GOT3 (cell line): Measurements from ENCODE around the gene POFUT1.

Source experiments
- DNase-seq: peaks from one replicate; lab custom pipeline; 2025; ENCODE audit warnings: mixed read lengths; lab: John Stamatoyannopoulos, UW

POFUT1 gene

GRCh38 chr20:32206760-32207625 is 687 bp upstream of the POFUT1 start:
- no peak for DNase-seq

- DNase-seq: no peak
These were observed 947 bp downstream of the POFUT1 start for GRCh38 chr20:32208499-32209154.

GRCh38 chr20:32209850-32210605 is 2.3 kb downstream of the POFUT1 start:
- DNase-seq: no peak

GRCh38 chr20:32213870-32214269 is 6.2 kb downstream of the POFUT1 start:
- no peak for DNase-seq

GRCh38 chr20:32215147-32215546 is 7.5 kb downstream of the POFUT1 start:
- no peak for DNase-seq

- no peak for DNase-seq
These were observed 8.0 kb downstream of the POFUT1 start for GRCh38 chr20:32215729-32216128.

GRCh38 chr20:32216179-32217142 is 8.8 kb downstream of the POFUT1 start:
- no peak for DNase-seq

- DNase-seq: no peak
These were observed 10.6 kb downstream of the POFUT1 start for GRCh38 chr20:32218156-32218900.

- DNase-seq: no peak
These were observed 16.8 kb downstream of the POFUT1 start for GRCh38 chr20:32224463-32224862.

- DNase-seq: no peak
These were observed 18.7 kb downstream of the POFUT1 start for GRCh38 chr20:32226391-32226790.

GRCh38 chr20:32227306-32227705 is 19.6 kb downstream of the POFUT1 start:
- no peak for DNase-seq

- no peak for DNase-seq
These were observed 20.3 kb downstream of the POFUT1 start for GRCh38 chr20:32227744-32228688.

- no peak for DNase-seq
These were observed 21.6 kb downstream of the POFUT1 start for GRCh38 chr20:32229251-32229747.

GRCh38 chr20:32230707-32231106 is 23.0 kb downstream of the POFUT1 start:
- no peak for DNase-seq

- DNase-seq: no peak
These were observed 23.6 kb downstream of the POFUT1 start for GRCh38 chr20:32231245-32231644.

GRCh38 chr20:32231847-32232246 is 24.2 kb downstream of the POFUT1 start:
- no peak for DNase-seq

- DNase-seq: no peak
These were observed 24.7 kb downstream of the POFUT1 start for GRCh38 chr20:32232326-32232886.

GRCh38 chr20:32233286-32233685 is 25.6 kb downstream of the POFUT1 start:
- no peak for DNase-seq
